H9 (cell line): ENCODE measurements around the gene SSUH2. TPM values are rescaled to one million over a fixed set of nuclear protein-coding genes. Genes with fewer than 3 reads are reported as not detected.

Experiments
- DNase-seq: peaks from one replicate; pipeline ENCODE4 v3.0.0-alpha.2; 2017
- H2AFZ ChIP-seq: one replicate; pipeline ENCODE4 v1.6.1; 2013; ENCODE audit warnings: mild to moderate bottlenecking, low read length, control low read depth, moderate library complexity
- H2AK5ac ChIP-seq: 2 replicates; pipeline ENCODE4 v1.6.1; 2013; ENCODE audit warnings: low read length, control low read depth, mixed read lengths; ENCODE audit not compliant: insufficient read length
- H2BK120ac ChIP-seq: one replicate; pipeline ENCODE4 v1.6.1; 2013; ENCODE audit warnings: low read depth, mild to moderate bottlenecking, low read length, control low read depth, inconsistent platforms; ENCODE audit not compliant: poor library complexity, severe bottlenecking
- H2BK12ac ChIP-seq: 2 replicates; pipeline ENCODE4 v1.6.1; 2013; ENCODE audit warnings: low read length, control low read depth, mixed read lengths, low read depth; ENCODE audit not compliant: insufficient read length
- H2BK15ac ChIP-seq: 2 replicates; pipeline ENCODE4 v1.6.1; 2013; ENCODE audit warnings: low read depth, low read length, control low read depth
- H2BK20ac ChIP-seq: one replicate; pipeline ENCODE4 v1.6.1; 2013; ENCODE audit warnings: low read depth, mild to moderate bottlenecking, low read length, control low read depth, inconsistent platforms; ENCODE audit not compliant: poor library complexity, severe bottlenecking
- H2BK5ac ChIP-seq: 2 replicates; pipeline ENCODE4 v1.6.1; 2013; ENCODE audit warnings: low read length, control low read depth, mixed read lengths; ENCODE audit not compliant: insufficient read length
- H3K14ac ChIP-seq: 2 replicates; pipeline ENCODE4 v1.6.1; 2013; ENCODE audit warnings: low read length, control low read depth; ENCODE audit not compliant: insufficient read depth
- H3K18ac ChIP-seq: 2 replicates; pipeline ENCODE4 v1.6.1; 2013; ENCODE audit warnings: low read depth, mild to moderate bottlenecking, mixed read lengths, low read length, control low read depth; ENCODE audit not compliant: insufficient read length
- H3K23ac ChIP-seq: 2 replicates; pipeline ENCODE4 v1.6.1; 2013; ENCODE audit warnings: low read length, control low read depth, mixed read lengths, low read depth; ENCODE audit not compliant: insufficient read length
- H3K23me2 ChIP-seq: 2 replicates; pipeline ENCODE4 v1.6.1; 2013; ENCODE audit warnings: low read depth, mild to moderate bottlenecking, mixed read lengths, low read length, control low read depth; ENCODE audit not compliant: insufficient read length, poor library complexity, severe bottlenecking
- H3K27ac ChIP-seq: 2 replicates; pipeline ENCODE4 v1.5.1; 2013; ENCODE audit warnings: low read length, control low read depth, mixed read lengths, low read depth; ENCODE audit not compliant: insufficient read length
- H3K27me3 ChIP-seq: 2 replicates; pipeline ENCODE4 v1.6.1; 2013; ENCODE audit warnings: low read length, control low read depth, inconsistent platforms; ENCODE audit not compliant: insufficient read depth
- H3K4ac ChIP-seq: 2 replicates; pipeline ENCODE4 v1.6.1; 2013; ENCODE audit warnings: low read depth, mild to moderate bottlenecking, control low read depth, inconsistent platforms, low read length, moderate library complexity
- H3K4me1 ChIP-seq: 2 replicates; pipeline ENCODE4 v1.6.1; 2013; ENCODE audit warnings: low read length, control low read depth, inconsistent platforms; ENCODE audit not compliant: insufficient read depth
- H3K4me2 ChIP-seq: 2 replicates; pipeline ENCODE4 v1.6.1; 2013; ENCODE audit warnings: low read length, control low read depth, mixed read lengths; ENCODE audit not compliant: insufficient read length, insufficient read depth
- H3K56ac ChIP-seq: 2 replicates; pipeline ENCODE4 v1.6.1; 2013; ENCODE audit warnings: low read depth, mild to moderate bottlenecking, mixed read lengths, low read length, control low read depth; ENCODE audit not compliant: insufficient read length
- H3K79me1 ChIP-seq: 2 replicates; pipeline ENCODE4 v1.6.1; 2013; ENCODE audit warnings: low read depth, mild to moderate bottlenecking, moderate library complexity, low read length, control low read depth, inconsistent platforms; ENCODE audit not compliant: insufficient read depth, poor library complexity, severe bottlenecking
- H3K79me2 ChIP-seq: 2 replicates; pipeline ENCODE4 v1.6.1; 2013; ENCODE audit warnings: low read length, control low read depth, inconsistent platforms; ENCODE audit not compliant: insufficient read depth
- H3K9ac ChIP-seq: 2 replicates; pipeline ENCODE4 v1.6.1; 2013; ENCODE audit warnings: low read length, control low read depth, mixed read lengths; ENCODE audit not compliant: insufficient read length; ENCODE audit errors: extremely low read depth
- H3K9me3 ChIP-seq: one replicate; pipeline ENCODE4 v1.6.1; 2013; ENCODE audit warnings: low read depth, low read length, inconsistent platforms; ENCODE audit not compliant: control insufficient read depth
- H3T11ph ChIP-seq: one replicate; pipeline ENCODE4 v1.6.1; 2013; ENCODE audit warnings: mild to moderate bottlenecking, low read length, control low read depth, inconsistent platforms
- H4K20me1 ChIP-seq: one replicate; pipeline ENCODE4 v1.6.1; 2013; ENCODE audit not compliant: control insufficient read depth, insufficient read length, insufficient read depth
- H4K5ac ChIP-seq: 2 replicates; pipeline ENCODE4 v1.6.1; 2013; ENCODE audit warnings: low read depth, mild to moderate bottlenecking, mixed read lengths, low read length, control low read depth; ENCODE audit not compliant: insufficient read length
- H4K8ac ChIP-seq: replicated peaks from 2 replicates; pipeline ENCODE4 v1.6.1; 2013; ENCODE audit warnings: low read length, control low read depth, mixed read lengths, low read depth; ENCODE audit not compliant: insufficient read length
- H4K91ac ChIP-seq: 2 replicates; pipeline ENCODE4 v1.6.1; 2013; ENCODE audit warnings: low read depth, mild to moderate bottlenecking, moderate library complexity, mixed read lengths, low read length, control low read depth; ENCODE audit not compliant: insufficient read length
- H3K27ac Mint-ChIP-seq, 3 experiments: 2 replicates in 2 of 3; 3 replicates in 1 of 3; pipeline ENCODE4 v1.8.0; 2020 to 2021; ENCODE audit warnings: mixed read lengths in 3 of 3, mild to moderate bottlenecking in 1 of 3, moderate library complexity in 1 of 3
- H3K27me3 Mint-ChIP-seq: 2 replicates; pipeline ENCODE4 v1.8.0; 2021; ENCODE audit warnings: low read depth, mild to moderate bottlenecking, moderate library complexity, mixed read lengths
- H3K36me3 Mint-ChIP-seq, 3 experiments: 2 replicates in 2 of 3; 3 replicates in 1 of 3; pipeline ENCODE4 v1.8.0; 2020 to 2021; ENCODE audit warnings: low read depth in 3 of 3, mixed read lengths in 3 of 3; ENCODE audit not compliant: insufficient read depth in 1 of 3
- H3K4me1 Mint-ChIP-seq, 2 experiments: 2 replicates each; pipeline ENCODE4 v1.8.0; 2020; ENCODE audit warnings: mixed read lengths in 2 of 2
- H3K4me3 Mint-ChIP-seq, 2 experiments: 2 replicates in 1 of 2; 3 replicates in 1 of 2; pipeline ENCODE4 v1.8.0; 2020 to 2021; ENCODE audit warnings: mild to moderate bottlenecking in 2 of 2, mixed read lengths in 2 of 2, moderate library complexity in 1 of 2
- H3K9me3 Mint-ChIP-seq, 2 experiments: 2 replicates in 1 of 2; 3 replicates in 1 of 2; pipeline ENCODE4 v1.8.0; 2020; ENCODE audit warnings: mild to moderate bottlenecking in 2 of 2, mixed read lengths in 2 of 2, moderate library complexity in 1 of 2
- WGBS: extraction: QIAGEN DNeasy Blood & Tissue Kit; methylation state at CpG from one replicate; pipeline ENCODE4 v1.1.7; 2013; ENCODE audit warnings: missing lambda C conversion rate, low lambda C conversion rate, mixed read lengths; ENCODE audit not compliant: insufficient read length; ENCODE audit errors: extremely low coverage; 5-methylcytosine and 5-hydroxymethylcytosine counted together
- total RNA-seq: library from RNA; stranded (reverse); gene quantifications from 2 replicates; pipeline ENCODE4 v1.2.1, GENCODE V29; 2021
- TF ChIP-seq, protein P1 (sequence below): fragments of 200-600 bp; sonication (generic); conservative IDR thresholded peaks from 3 replicates; pipeline ENCODE4 v1.8.0; 2021; ENCODE audit warnings: antibody characterized with exemption, mild to moderate bottlenecking

SSUH2 gene
- total RNA-seq, 1 experiment from 2014 or later, result 0.61 TPM

DNA sequence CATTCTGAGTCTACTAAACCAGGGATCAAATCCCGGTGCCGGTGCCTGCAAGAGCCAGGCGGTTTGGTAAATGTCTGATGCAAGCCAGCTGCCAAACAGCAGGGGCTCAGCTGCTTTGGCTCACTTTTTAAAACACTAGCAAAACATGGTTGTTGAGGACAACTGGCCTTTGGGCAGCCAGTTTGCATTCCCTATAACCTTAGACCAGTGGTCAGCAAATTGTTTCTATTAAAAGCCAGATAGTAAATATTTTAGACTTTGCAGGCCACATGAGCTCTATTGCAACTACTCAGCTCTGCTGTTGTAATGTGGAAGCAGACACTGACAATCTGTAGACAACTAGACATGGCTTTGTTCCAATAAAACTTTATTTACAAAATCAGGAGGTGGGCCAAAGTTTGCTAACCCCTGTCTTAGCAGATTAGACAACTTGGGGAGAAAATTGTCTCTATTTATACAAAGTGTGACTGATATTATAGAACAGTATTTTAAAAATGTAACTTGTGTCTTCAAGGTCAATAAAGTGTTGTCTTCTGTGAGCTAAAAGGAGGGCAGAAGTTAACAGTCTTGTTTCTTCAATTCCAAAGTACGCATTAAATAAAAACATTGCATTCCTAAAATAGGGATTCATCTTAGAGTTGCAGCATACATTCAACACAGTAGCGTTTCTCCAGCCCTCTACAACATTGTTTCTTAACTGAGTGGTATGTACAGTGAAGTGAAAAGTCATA lies 67.6 kb downstream of the SSUH2 start:
- H2BK20ac ChIP-seq, result no peak overlapping the region
- no peak overlapping the region for H3K18ac ChIP-seq
- Mint-ChIP-seq H3K36me3 (no peaks in the 10 kb centered on the region), H3K9me3 (no peaks in the 10 kb centered on the region), H3K27me3 (no peaks in the 10 kb centered on the region), H3K27ac (0 out of 7 replicates have a peak overlapping the region, but pooled peaks of 1 of the 3 experiments have one; percentile 20), H3K4me1 (0 out of 4 replicates have a peak, but pooled peaks cover 2 to 8% of the 10 kb centered on the region in 2 experiments), H3K4me3 (no peak overlapping the region)
- no peak overlapping the region for H3K14ac ChIP-seq
- no peaks in the 10 kb centered on the region for H3K4me1 ChIP-seq
- no peak overlapping the region for H2BK120ac ChIP-seq
- no peaks in the 10 kb centered on the region for H3K27me3 ChIP-seq
- no peak overlapping the region for H3K56ac ChIP-seq
- H3K79me1 ChIP-seq, result no peaks in the 10 kb centered on the region
- no peak overlapping the region for H2BK15ac ChIP-seq
- DNase-seq, result no peak
- TF ChIP-seq, protein P1, sequence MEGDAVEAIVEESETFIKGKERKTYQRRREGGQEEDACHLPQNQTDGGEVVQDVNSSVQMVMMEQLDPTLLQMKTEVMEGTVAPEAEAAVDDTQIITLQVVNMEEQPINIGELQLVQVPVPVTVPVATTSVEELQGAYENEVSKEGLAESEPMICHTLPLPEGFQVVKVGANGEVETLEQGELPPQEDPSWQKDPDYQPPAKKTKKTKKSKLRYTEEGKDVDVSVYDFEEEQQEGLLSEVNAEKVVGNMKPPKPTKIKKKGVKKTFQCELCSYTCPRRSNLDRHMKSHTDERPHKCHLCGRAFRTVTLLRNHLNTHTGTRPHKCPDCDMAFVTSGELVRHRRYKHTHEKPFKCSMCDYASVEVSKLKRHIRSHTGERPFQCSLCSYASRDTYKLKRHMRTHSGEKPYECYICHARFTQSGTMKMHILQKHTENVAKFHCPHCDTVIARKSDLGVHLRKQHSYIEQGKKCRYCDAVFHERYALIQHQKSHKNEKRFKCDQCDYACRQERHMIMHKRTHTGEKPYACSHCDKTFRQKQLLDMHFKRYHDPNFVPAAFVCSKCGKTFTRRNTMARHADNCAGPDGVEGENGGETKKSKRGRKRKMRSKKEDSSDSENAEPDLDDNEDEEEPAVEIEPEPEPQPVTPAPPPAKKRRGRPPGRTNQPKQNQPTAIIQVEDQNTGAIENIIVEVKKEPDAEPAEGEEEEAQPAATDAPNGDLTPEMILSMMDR, result no peak
- no peak overlapping the region for H3K27ac ChIP-seq
- H4K20me1 ChIP-seq, result no peaks in the 10 kb centered on the region
- H3K23ac ChIP-seq, result no peak overlapping the region
- no peak overlapping the region for H3K4ac ChIP-seq
- no peak overlapping the region for H3T11ph ChIP-seq
- no peak overlapping the region for H4K5ac ChIP-seq
- no peak overlapping the region for H4K91ac ChIP-seq
- no peak overlapping the region for H2BK12ac ChIP-seq
- H3K23me2 ChIP-seq, result no peaks in the 10 kb centered on the region
- H4K8ac ChIP-seq, result no peak overlapping the region
- H3K9me3 ChIP-seq, result no peaks in the 10 kb centered on the region
- WGBS, result no CpG with 5 or more reads among the region's 5 CpGs
- H3K4me2 ChIP-seq, result no peak overlapping the region
- H2AFZ ChIP-seq, result no peak overlapping the region
- H3K9ac ChIP-seq, result no peak overlapping the region
- H2BK5ac ChIP-seq, result no peak overlapping the region
- no peak overlapping the region for H2AK5ac ChIP-seq
- H3K79me2 ChIP-seq, result no peaks in the 10 kb centered on the region
